ENCODE measurements around the gene ST6GALNAC2. TPM values are rescaled to one million over a fixed set of nuclear protein-coding genes. Genes with fewer than 3 reads are reported as not detected.

ST6GALNAC2 gene
- total and polyA plus RNA-seq, 4 experiments from 2014 or later: 0.95 to 3.6 (median 2.9) TPM

- CTCF ChIA-PET (ENCODE audit: partially characterized antibody): interaction anchor here (1.3 kb wide), 1 partner anchor 19 kb away, joined by 6 read pairs; no protein-coding TSS in a partner anchor
- peak overlapping the region in 1 of 7 donors; percentile 9 for H3K27ac Mint-ChIP-seq
- peaks cover 6% of the 10 kb centered on the region for H3K27me3 ChIP-seq (ENCODE audit: insufficient read depth, low read length)
Observed at GRCh38 chr17:76542566-76542971, 43.1 kb downstream of the ST6GALNAC2 start.

GRCh38 chr17:76541739-76542454, 43.8 kb downstream of the ST6GALNAC2 start:
- intact Hi-C loops (cut with micrococcal nuclease): no loop called here
- no peak overlapping the region for H3K4me3 Mint-ChIP-seq
- no peaks in the 10 kb centered on the region for H3K9me3 ChIP-seq (ENCODE audit: control insufficient read depth in 1 of 2, low read length in 2 of 2)
- ChIA-PET POLR2A (ENCODE audit: partially characterized antibody) (interaction anchor here (1.2 kb wide), 1 partner anchor 14 kb away, joined by 4 read pairs; no protein-coding TSS in a partner anchor), CTCF (ENCODE audit: partially characterized antibody) (interaction anchor here (1.3 kb wide), 1 partner anchor 19 kb away, joined by 6 read pairs; no protein-coding TSS in a partner anchor)
- no peaks in the 10 kb centered on the region for H3K36me3 Mint-ChIP-seq
- H3K27me3 ChIP-seq (ENCODE audit: insufficient read depth, low read length): peaks cover 6% of the 10 kb centered on the region
- no peaks in the 10 kb centered on the region for H3K36me3 ChIP-seq (ENCODE audit: insufficient read depth, low read length)
- peaks cover 22 to 27% of the 10 kb centered on the region in 2 donors for H3K27me3 Mint-ChIP-seq
- no peak overlapping the region for H3K27ac Mint-ChIP-seq
- peaks cover 1 to 9% (median 3%) of the 10 kb centered on the region in 4 donors for H3K4me1 Mint-ChIP-seq
- no peaks in the 10 kb centered on the region for H3K9me3 Mint-ChIP-seq
- DNase-seq: peak in 1 of 5 donors; percentile 16
- peaks cover 3% of the 10 kb centered on the region for H3K4me1 ChIP-seq (ENCODE audit: insufficient read depth, low read length)
- no peak overlapping the region for H3K4me3 ChIP-seq (ENCODE audit: low read length in 2 of 2)
- H3K27ac ChIP-seq (ENCODE audit: low read depth, low read length): no peak overlapping the region

More at GRCh38 chr17:76542566-76542971, 43.1 kb downstream of the ST6GALNAC2 start:
- H3K4me1 Mint-ChIP-seq: peaks cover 1 to 9% (median 3%) of the 10 kb centered on the region in 4 donors
- no peaks in the 10 kb centered on the region for H3K9me3 Mint-ChIP-seq
- peak in 1 of 5 donors; percentile 19 for DNase-seq
- H3K4me1 ChIP-seq (ENCODE audit: insufficient read depth, low read length): peaks cover 7% of the 10 kb centered on the region
- H3K4me3 ChIP-seq (ENCODE audit: low read length in 2 of 2): no peak overlapping the region
- H3K4me3 Mint-ChIP-seq: no peak overlapping the region
- no peak overlapping the region for H3K27ac ChIP-seq (ENCODE audit: low read depth, low read length)
- intact Hi-C loops (cut with micrococcal nuclease): no loop called here
- POLR2A ChIA-PET (ENCODE audit: partially characterized antibody): interaction anchor here (1.0 to 1.3 kb wide), 3 partner anchors 14 to 19 kb away, joined by 3 to 6 read pairs (median 4); no protein-coding TSS in a partner anchor
- no peaks in the 10 kb centered on the region for H3K9me3 ChIP-seq (ENCODE audit: control insufficient read depth in 1 of 2, low read length in 2 of 2)
- no peaks in the 10 kb centered on the region for H3K36me3 Mint-ChIP-seq
- H3K27me3 Mint-ChIP-seq: peaks cover 22 to 27% of the 10 kb centered on the region in 2 donors
- no peaks in the 10 kb centered on the region for H3K36me3 ChIP-seq (ENCODE audit: insufficient read depth, low read length)

- Mint-ChIP-seq H3K27ac (peak overlapping the region in 1 of 7 donors; percentile 7), H3K36me3 (no peaks in the 10 kb centered on the region), H3K4me1 (peaks cover 1 to 9% (median 3%) of the 10 kb centered on the region in 4 donors), H3K4me3 (no peak overlapping the region), H3K27me3 (peaks cover 29% of the 10 kb centered on the region in 2 donors), H3K9me3 (no peaks in the 10 kb centered on the region)
- intact Hi-C loops (cut with micrococcal nuclease): no loop called here
- POLR2A ChIA-PET (ENCODE audit: partially characterized antibody): interaction anchor here (0.6 to 0.9 kb wide), 2 partner anchors 17 to 132 kb away, joined by 3 read pairs; no protein-coding TSS in a partner anchor
- no peak overlapping the region for H3K27ac ChIP-seq (ENCODE audit: low read depth, low read length)
- H3K9me3 ChIP-seq (ENCODE audit: control insufficient read depth in 1 of 2, low read length in 2 of 2): no peaks in the 10 kb centered on the region
- no peaks in the 10 kb centered on the region for H3K36me3 ChIP-seq (ENCODE audit: insufficient read depth, low read length)
- H3K4me1 ChIP-seq (ENCODE audit: insufficient read depth, low read length): no peaks in the 10 kb centered on the region
- CTCF ChIA-PET (ENCODE audit: partially characterized antibody): interaction anchor here (3.1 kb wide), 1 partner anchor 17 kb away, joined by 13 read pairs; no protein-coding TSS in a partner anchor
- peaks cover 9% of the 10 kb centered on the region for H3K27me3 ChIP-seq (ENCODE audit: insufficient read depth, low read length)
- peak in 1 of 5 donors; percentile 38 for DNase-seq
- no peak overlapping the region for H3K4me3 ChIP-seq (ENCODE audit: low read length in 2 of 2)
Observed at GRCh38 chr17:76540381-76541300, 45.0 kb downstream of the ST6GALNAC2 start.

- CTCF ChIA-PET (ENCODE audit: partially characterized antibody): interaction anchor here (3.1 kb wide), 1 partner anchor 16 kb away, joined by 13 read pairs; no protein-coding TSS in a partner anchor
- Histone ChIP-seq H3K4me3 (ENCODE audit: low read length in 2 of 2) (no peak within 1 kb of the TSS), H3K36me3 (ENCODE audit: insufficient read depth, low read length) (no peaks in the 10 kb centered on the region), H3K27me3 (ENCODE audit: insufficient read depth, low read length) (peaks cover 9% of the 10 kb centered on the region), H3K4me1 (ENCODE audit: insufficient read depth, low read length) (no peaks in the 10 kb centered on the region), H3K9me3 (ENCODE audit: control insufficient read depth in 1 of 2, low read length in 2 of 2) (no peaks in the 10 kb centered on the region), H3K27ac (ENCODE audit: low read depth, low read length) (no peak within 1 kb of the TSS)
- intact Hi-C loops (cut with micrococcal nuclease): no loop called here
- peak in 1 of 5 donors; percentile 13 for DNase-seq
- Mint-ChIP-seq H3K4me3 (peak within 1 kb of the TSS in 7 of 8 donors; percentile 26 to 79 (median 45)), H3K27me3 (peaks cover 33 to 34% of the 10 kb centered on the region in 2 donors), H3K4me1 (peaks cover 1 to 9% (median 3%) of the 10 kb centered on the region in 4 donors), H3K27ac (peak within 1 kb of the TSS in 4 of 7 donors; percentile 7 to 57 (median 41)), H3K36me3 (no peaks in the 10 kb centered on the region), H3K9me3 (no peaks in the 10 kb centered on the region)
- POLR2A ChIA-PET (ENCODE audit: partially characterized antibody): interaction anchor here (0.9 kb wide), 1 partner anchor 132 kb away, joined by 3 read pairs; no protein-coding TSS in a partner anchor
Observed at GRCh38 chr17:76539631-76540271, 45.9 kb downstream of the ST6GALNAC2 start, which contains the start of gene PRCD. Gene PRCD (plus strand): TSS chr17:76540044. CDS start chr17:76540142, 98 bp downstream.

- Histone ChIP-seq H3K9me3 (ENCODE audit: control insufficient read depth in 1 of 2, low read length in 2 of 2) (no peaks in the 10 kb centered on the region), H3K4me3 (ENCODE audit: low read length in 2 of 2) (no peak overlapping the region), H3K36me3 (ENCODE audit: insufficient read depth, low read length) (no peaks in the 10 kb centered on the region), H3K27ac (ENCODE audit: low read depth, low read length) (no peak overlapping the region), H3K4me1 (ENCODE audit: insufficient read depth, low read length) (no peaks in the 10 kb centered on the region), H3K27me3 (ENCODE audit: insufficient read depth, low read length) (peaks cover 9% of the 10 kb centered on the region)
- POLR2A ChIA-PET (ENCODE audit: partially characterized antibody): interaction anchor here (0.9 kb wide), 1 partner anchor 133 kb away, joined by 3 read pairs; no protein-coding TSS in a partner anchor
- no peaks in the 10 kb centered on the region for H3K36me3 Mint-ChIP-seq
- no peak for DNase-seq
- intact Hi-C loops (cut with micrococcal nuclease): no loop called here
- no peaks in the 10 kb centered on the region for H3K9me3 Mint-ChIP-seq
- H3K27ac Mint-ChIP-seq: peak overlapping the region in 3 of 7 donors; percentile 40 to 57 (median 42)
- peaks cover 32% of the 10 kb centered on the region in 2 donors for H3K27me3 Mint-ChIP-seq
- H3K4me3 Mint-ChIP-seq: peak overlapping the region in 7 of 8 donors; percentile 26 to 79 (median 45)
- peaks cover 1 to 9% (median 3%) of the 10 kb centered on the region in 4 donors for H3K4me1 Mint-ChIP-seq
- CTCF ChIA-PET (ENCODE audit: partially characterized antibody): interaction anchor here (3.1 kb wide), 1 partner anchor 16 kb away, joined by 13 read pairs; no protein-coding TSS in a partner anchor
Observed at GRCh38 chr17:76538941-76539570, 46.6 kb downstream of the ST6GALNAC2 start.

- Histone ChIP-seq H3K27ac (ENCODE audit: low read depth, low read length) (no peak overlapping the region), H3K9me3 (ENCODE audit: control insufficient read depth in 1 of 2, low read length in 2 of 2) (no peaks in the 10 kb centered on the region), H3K4me1 (ENCODE audit: insufficient read depth, low read length) (no peaks in the 10 kb centered on the region), H3K36me3 (ENCODE audit: insufficient read depth, low read length) (no peaks in the 10 kb centered on the region), H3K4me3 (ENCODE audit: low read length in 2 of 2) (no peak overlapping the region), H3K27me3 (ENCODE audit: insufficient read depth, low read length) (peaks cover 9% of the 10 kb centered on the region)
- intact Hi-C loops (cut with micrococcal nuclease): no loop called here
- ChIA-PET POLR2A (ENCODE audit: partially characterized antibody) (no interaction called here), CTCF (ENCODE audit: partially characterized antibody) (interaction anchor here (3.1 kb wide), 1 partner anchor 15 kb away, joined by 13 read pairs; no protein-coding TSS in a partner anchor)
- Mint-ChIP-seq H3K9me3 (no peaks in the 10 kb centered on the region), H3K27me3 (peaks cover 28% of the 10 kb centered on the region in 2 donors), H3K27ac (peak overlapping the region in 2 of 7 donors; percentile 40 to 57), H3K36me3 (no peaks in the 10 kb centered on the region), H3K4me3 (peak overlapping the region in 5 of 8 donors; percentile 26 to 49 (median 39)), H3K4me1 (peaks cover 1 to 9% (median 3%) of the 10 kb centered on the region in 4 donors)
- peak in 1 of 5 donors; percentile 30 for DNase-seq
Observed at GRCh38 chr17:76538281-76538931, 47.3 kb downstream of the ST6GALNAC2 start.
